Measurements from ENCODE around the gene SEC23IP.

Gene SEC23IP

DNA sequence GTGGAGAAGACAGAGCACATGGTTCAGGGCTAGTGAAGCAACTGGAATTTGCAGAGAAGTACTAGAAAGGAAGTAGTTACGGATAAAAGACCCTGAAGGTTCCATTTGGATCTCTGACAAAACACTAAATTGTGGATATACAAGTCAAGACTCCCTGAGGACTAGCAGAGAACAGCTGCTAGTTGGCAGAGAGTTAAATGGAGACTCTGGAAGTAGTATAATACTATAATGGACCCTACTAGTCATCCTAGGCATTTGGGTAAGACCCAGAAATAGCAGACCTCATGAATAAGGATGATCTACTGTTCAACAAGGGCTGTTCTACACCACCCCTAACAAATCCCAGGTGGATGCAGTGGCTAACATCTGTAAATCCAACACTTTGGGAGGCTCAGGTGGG, 39.0 kb upstream of the SEC23IP start:
- no peak for DNase-seq (ENCODE audit: extremely low read depth, low read depth)
- H3K4me3 ChIP-seq (replicated peaks; ENCODE audit: low read depth, low read length) = no peak overlapping the region
- TF ChIP-seq, protein P1, sequence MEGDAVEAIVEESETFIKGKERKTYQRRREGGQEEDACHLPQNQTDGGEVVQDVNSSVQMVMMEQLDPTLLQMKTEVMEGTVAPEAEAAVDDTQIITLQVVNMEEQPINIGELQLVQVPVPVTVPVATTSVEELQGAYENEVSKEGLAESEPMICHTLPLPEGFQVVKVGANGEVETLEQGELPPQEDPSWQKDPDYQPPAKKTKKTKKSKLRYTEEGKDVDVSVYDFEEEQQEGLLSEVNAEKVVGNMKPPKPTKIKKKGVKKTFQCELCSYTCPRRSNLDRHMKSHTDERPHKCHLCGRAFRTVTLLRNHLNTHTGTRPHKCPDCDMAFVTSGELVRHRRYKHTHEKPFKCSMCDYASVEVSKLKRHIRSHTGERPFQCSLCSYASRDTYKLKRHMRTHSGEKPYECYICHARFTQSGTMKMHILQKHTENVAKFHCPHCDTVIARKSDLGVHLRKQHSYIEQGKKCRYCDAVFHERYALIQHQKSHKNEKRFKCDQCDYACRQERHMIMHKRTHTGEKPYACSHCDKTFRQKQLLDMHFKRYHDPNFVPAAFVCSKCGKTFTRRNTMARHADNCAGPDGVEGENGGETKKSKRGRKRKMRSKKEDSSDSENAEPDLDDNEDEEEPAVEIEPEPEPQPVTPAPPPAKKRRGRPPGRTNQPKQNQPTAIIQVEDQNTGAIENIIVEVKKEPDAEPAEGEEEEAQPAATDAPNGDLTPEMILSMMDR (IDR thresholded peaks at IDR 0.05; ENCODE audit: low read depth, low read length, missing control alignments) = no peak

- TF ChIP-seq, protein P1 (IDR thresholded peaks at IDR 0.05; ENCODE audit: low read depth, low read length, missing control alignments) = no peak
- DNase-seq (ENCODE audit: extremely low read depth, low read depth) = no peak
- no peak overlapping the region for H3K4me3 ChIP-seq (replicated peaks; ENCODE audit: low read depth, low read length)
Observed at GRCh38 chr10:119858063-119858462, 34.5 kb upstream of the SEC23IP start.

DNA sequence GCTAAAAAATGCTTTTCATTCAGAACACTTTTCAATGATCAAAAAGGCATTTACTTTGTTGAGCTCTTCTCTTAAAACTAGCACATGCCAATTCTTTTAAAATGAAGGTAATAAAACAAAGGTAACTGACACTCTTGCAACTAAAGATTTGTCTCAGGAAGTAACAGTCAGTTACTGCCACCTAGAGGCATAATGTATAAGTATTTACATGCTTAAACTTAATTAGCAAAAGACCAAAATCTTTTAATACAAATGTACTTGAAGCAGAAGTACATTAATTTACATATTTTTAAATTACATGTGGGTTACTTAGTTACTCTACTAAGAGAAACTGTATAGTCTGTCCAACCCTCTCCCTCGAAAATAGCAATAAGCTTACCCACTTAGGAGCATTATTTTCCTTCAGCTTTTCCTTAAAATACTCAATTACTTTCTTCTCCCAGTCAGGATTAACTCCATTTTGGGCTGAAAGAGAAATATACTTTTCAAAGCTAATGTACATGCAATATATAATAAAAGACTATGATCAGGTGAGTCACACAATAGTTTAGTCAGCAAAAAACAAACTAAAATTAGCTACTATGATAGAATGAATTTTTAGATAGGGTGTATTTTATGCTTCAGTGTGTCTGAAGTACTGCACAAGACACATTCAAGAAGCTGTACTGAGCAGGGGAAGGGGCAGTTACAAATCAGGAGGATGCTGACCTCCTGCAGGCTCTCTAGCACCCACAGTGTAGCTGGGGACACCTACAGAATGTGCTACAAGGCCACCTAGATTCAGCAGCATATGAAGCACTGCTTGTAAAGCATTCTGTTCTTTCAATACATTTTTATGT, 32.9 kb upstream of the SEC23IP start:
- H3K4me3 ChIP-seq (replicated peaks; ENCODE audit: low read depth, low read length) = no peak overlapping the region
- TF ChIP-seq, protein P1 (IDR thresholded peaks at IDR 0.05; ENCODE audit: low read depth, low read length, missing control alignments) = peak; percentile 40
- no peak for DNase-seq (ENCODE audit: extremely low read depth, low read depth)

- no peak overlapping the region for H3K4me3 ChIP-seq (replicated peaks; ENCODE audit: low read depth, low read length)
- TF ChIP-seq, protein P1 (IDR thresholded peaks at IDR 0.05; ENCODE audit: low read depth, low read length, missing control alignments) = no peak
- DNase-seq (ENCODE audit: extremely low read depth, low read depth) = no peak
Observed at GRCh38 chr10:119860866-119861607, 31.5 kb upstream of the SEC23IP start.

GRCh38 chr10:119862524-119862923, 30.0 kb upstream of the SEC23IP start:
- no peak overlapping the region for H3K4me3 ChIP-seq (replicated peaks; ENCODE audit: low read depth, low read length)
- no peak for DNase-seq (ENCODE audit: extremely low read depth, low read depth)
- TF ChIP-seq, protein P1 (IDR thresholded peaks at IDR 0.05; ENCODE audit: low read depth, low read length, missing control alignments) = no peak

DNA sequence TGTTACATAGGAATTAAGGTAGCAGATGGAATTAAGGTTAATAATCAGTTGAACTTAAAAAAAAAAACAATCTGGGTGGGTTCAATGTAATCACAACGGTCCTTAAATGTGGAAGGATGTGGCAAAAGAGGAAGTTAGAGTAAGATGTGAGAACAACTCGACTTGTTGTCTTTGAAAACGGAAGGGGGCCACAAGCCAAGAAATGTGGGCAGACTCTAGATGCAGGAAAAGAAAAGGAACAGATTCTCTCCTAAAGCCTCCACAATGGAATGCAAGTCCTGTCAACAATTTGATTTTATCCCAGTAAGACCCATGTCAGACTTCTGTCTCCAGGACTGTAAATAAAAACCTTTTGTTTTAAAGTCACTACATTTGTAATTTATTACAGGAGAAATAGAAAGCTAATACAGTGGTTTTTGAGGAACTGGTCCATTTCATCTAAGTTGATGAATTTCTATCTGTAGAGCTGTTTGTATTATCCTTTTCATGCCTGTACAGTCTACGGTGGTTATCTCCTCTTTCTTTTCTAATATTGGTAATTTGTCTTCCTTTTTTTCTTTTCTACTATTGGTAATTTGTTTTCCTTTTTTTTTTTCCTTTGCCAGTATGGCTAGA, 28.5 kb upstream of the SEC23IP start:
- H3K4me3 ChIP-seq (replicated peaks; ENCODE audit: low read depth, low read length) = no peak overlapping the region
- no peak for DNase-seq (ENCODE audit: extremely low read depth, low read depth)
- TF ChIP-seq, protein P1 (IDR thresholded peaks at IDR 0.05; ENCODE audit: low read depth, low read length, missing control alignments) = no peak

All from HFF-Myc (cell line).